IMR-90 (cell line): ENCODE results near the gene RGMB. TPM values are rescaled to one million over a fixed set of nuclear protein-coding genes. Genes with fewer than 3 reads are reported as not detected.

ENCODE experiments used
- ATAC-seq: fragments of 200-7000 bp; cut with Tn5 transposase; 2 replicates; pipeline ENCODE4 v1.9.1; 2020; ENCODE audit warnings: low read depth, mild to moderate bottlenecking, moderate library complexity
- BruUV-seq: library from RNA; stranded (reverse); fragments of 400-500 nt; replicated peaks from 2 replicates; lab custom pipeline; 2021; lab: Mats Ljungman, UMichigan
- CTCF ChIA-PET: fragments of 300-600 bp; formaldehyde crosslinking; extraction: SDS; loops from one replicate; lab custom pipeline; 2021; ENCODE audit warnings: antibody characterized with exemption; lab: Yijun Ruan, JAX
- POLR2A ChIA-PET: fragments of 300-600 bp; sonication (Branson Sonifier 250); formaldehyde crosslinking; loops from one replicate; lab custom pipeline; 2022; ENCODE audit warnings: antibody characterized with exemption; ENCODE audit not compliant: unreplicated experiment; lab: Charles Lee
- DNase-seq: peaks from one replicate; pipeline ENCODE4 v3.0.0; 2013
- H2AFZ ChIP-seq: replicated peaks from 2 replicates; pipeline ENCODE3; 2013; ENCODE audit warnings: low read length, mild to moderate bottlenecking; ENCODE audit not compliant: poor library complexity
- H2AK5ac ChIP-seq: 2 replicates; pipeline ENCODE4 v1.6.1; 2013; ENCODE audit warnings: low read depth, low read length, inconsistent platforms
- H2AK9ac ChIP-seq: replicated peaks from 2 replicates; pipeline ENCODE3; 2013; ENCODE audit warnings: mild to moderate bottlenecking, low read depth, low read length, moderate library complexity; ENCODE audit not compliant: poor library complexity
- H2BK120ac ChIP-seq: 2 replicates; pipeline ENCODE4 v1.6.1; 2013; ENCODE audit warnings: low read depth, low read length, inconsistent platforms
- H2BK15ac ChIP-seq: 3 replicates; pipeline ENCODE4 v1.6.1; 2013; ENCODE audit warnings: low read depth, low read length, inconsistent platforms
- H2BK20ac ChIP-seq: 2 replicates; pipeline ENCODE4 v1.6.1; 2013; ENCODE audit warnings: low read depth, mild to moderate bottlenecking, inconsistent platforms, low read length, moderate library complexity
- H2BK5ac ChIP-seq: 2 replicates; pipeline ENCODE4 v1.6.1; 2013; ENCODE audit warnings: mild to moderate bottlenecking, low read depth, low read length, inconsistent platforms; ENCODE audit not compliant: poor library complexity, severe bottlenecking
- H3K14ac ChIP-seq: replicated peaks from 2 replicates; pipeline ENCODE4 v1.6.1; 2013; ENCODE audit warnings: low read depth, low read length, inconsistent platforms
- H3K18ac ChIP-seq: 2 replicates; pipeline ENCODE4 v1.6.1; 2013; ENCODE audit warnings: low read depth, low read length, control low read depth
- H3K23ac ChIP-seq: 2 replicates; pipeline ENCODE4 v1.6.1; 2013; ENCODE audit warnings: low read depth, low read length, inconsistent platforms
- H3K27ac ChIP-seq: 2 replicates; pipeline ENCODE4 v1.5.1; 2013; ENCODE audit warnings: mild to moderate bottlenecking, control low read depth, low read length; ENCODE audit not compliant: insufficient read depth
- H3K27me3 ChIP-seq: 2 replicates; pipeline ENCODE4 v1.6.1; 2013; ENCODE audit warnings: low read length; ENCODE audit not compliant: control insufficient read depth, insufficient read depth
- H3K36me3 ChIP-seq: 2 replicates; pipeline ENCODE4 v1.6.1; 2013; ENCODE audit warnings: low read length, mixed read lengths; ENCODE audit not compliant: control insufficient read depth, insufficient read depth
- H3K4ac ChIP-seq: 2 replicates; pipeline ENCODE4 v1.6.1; 2013; ENCODE audit warnings: low read depth, low read length, inconsistent platforms
- H3K4me1 ChIP-seq: 2 replicates; pipeline ENCODE4 v1.6.1; 2013; ENCODE audit warnings: low read length, mixed read lengths; ENCODE audit not compliant: control insufficient read depth, insufficient read depth
- H3K4me2 ChIP-seq: 2 replicates; pipeline ENCODE4 v1.6.1; 2013; ENCODE audit warnings: low read depth, mild to moderate bottlenecking, control low read depth, low read length, moderate library complexity
- H3K4me3 ChIP-seq: 2 replicates; pipeline ENCODE4 v1.5.1; 2013; ENCODE audit warnings: low read depth, mild to moderate bottlenecking, control low read depth, low read length, moderate library complexity; ENCODE audit not compliant: insufficient read depth
- H3K56ac ChIP-seq: 2 replicates; pipeline ENCODE4 v1.6.1; 2013; ENCODE audit warnings: low read length, inconsistent platforms; ENCODE audit not compliant: insufficient read depth; ENCODE audit errors: extremely low read depth
- H3K79me1 ChIP-seq, 2 experiments: 2 replicates each; pipeline ENCODE4 v1.6.1; 2013; ENCODE audit warnings: low read length in 2 of 2, inconsistent platforms in 1 of 2, low read depth in 1 of 2
- H3K9ac ChIP-seq: 2 replicates; pipeline ENCODE4 v1.6.1; 2013; ENCODE audit warnings: low read depth, low read length, control low read depth
- H3K9me1 ChIP-seq: 2 replicates; pipeline ENCODE4 v1.6.1; 2013; ENCODE audit warnings: low read length, inconsistent platforms; ENCODE audit not compliant: insufficient read depth
- H3K9me3 ChIP-seq: 2 replicates; pipeline ENCODE4 v1.6.1; 2013; ENCODE audit warnings: low read length; ENCODE audit not compliant: control insufficient read depth, insufficient read depth
- H4K20me1 ChIP-seq: 2 replicates; pipeline ENCODE4 v1.6.1; 2013; ENCODE audit warnings: low read length, inconsistent platforms; ENCODE audit not compliant: insufficient read depth
- H4K5ac ChIP-seq: 2 replicates; pipeline ENCODE4 v1.6.1; 2013; ENCODE audit warnings: mild to moderate bottlenecking, low read depth, low read length, control low read depth
- H4K8ac ChIP-seq, 2 experiments: 2 replicates each; pipeline ENCODE4 v1.6.1; 2013; ENCODE audit warnings: low read depth in 2 of 2, low read length in 2 of 2, control low read depth in 1 of 2, inconsistent platforms in 1 of 2
- H4K91ac ChIP-seq: 2 replicates; pipeline ENCODE4 v1.6.1; 2013; ENCODE audit warnings: low read depth, low read length, inconsistent platforms; ENCODE audit not compliant: insufficient read depth
- FOS ChIP-seq: fragments of 150-350 bp; IDR thresholded peaks from 2 replicates; pipeline ENCODE4 v1.6.1; 2016; ENCODE audit warnings: low read depth, low read length
- WGBS, 2 experiments: methylation state at CpG; one replicate each; pipeline versions ENCODE4 v1.1.5 to v1.1.7; 2013; ENCODE audit warnings: missing lambda C conversion rate in 2 of 2; ENCODE audit not compliant: insufficient read length in 1 of 2; ENCODE audit errors: extremely low coverage in 2 of 2; 5-methylcytosine and 5-hydroxymethylcytosine counted together
- dilution Hi-C: fragments of 300-500 bp; cut with HindIII; formaldehyde crosslinking; loops from one replicate; pipeline ENCODE4 v1.14.3; 2018; ENCODE audit warnings: low sequenced_read_pairs; ENCODE audit not compliant: unreplicated experiment
- in situ Hi-C: fragments of 300-500 bp; cut with MboI; formaldehyde crosslinking; loops from 3 replicates; pipeline ENCODE4 v1.14.3; 2019; ENCODE audit warnings: low sequenced_read_pairs, inconsistent platforms, mixed read lengths
- intact Hi-C: fragments of 100-400 bp; cut with micrococcal nuclease; formaldehyde crosslinking; loops from 2 replicates; pipeline ENCODE4 v1.10.0; 2022
- polyA plus RNA-seq, 3 experiments: library from polyadenylated mRNA; depleted of rRNA; stranded (reverse); fragments of >200 nt; gene quantifications; 2 replicates each; pipeline ENCODE4 v1.2.3, GENCODE V29; 2012; ENCODE audit warnings: low replicate concordance in 1 of 3
- total RNA-seq: library from RNA; depleted of rRNA; stranded (reverse); fragments of >200 nt; gene quantifications from 2 replicates; pipeline ENCODE4 v1.2.3, GENCODE V29; 2012

The RGMB gene
- total and polyA plus RNA-seq, 2 of the 4 experiments (the other 2 are of a cell fraction), result 74.4 to 129 TPM

DNA sequence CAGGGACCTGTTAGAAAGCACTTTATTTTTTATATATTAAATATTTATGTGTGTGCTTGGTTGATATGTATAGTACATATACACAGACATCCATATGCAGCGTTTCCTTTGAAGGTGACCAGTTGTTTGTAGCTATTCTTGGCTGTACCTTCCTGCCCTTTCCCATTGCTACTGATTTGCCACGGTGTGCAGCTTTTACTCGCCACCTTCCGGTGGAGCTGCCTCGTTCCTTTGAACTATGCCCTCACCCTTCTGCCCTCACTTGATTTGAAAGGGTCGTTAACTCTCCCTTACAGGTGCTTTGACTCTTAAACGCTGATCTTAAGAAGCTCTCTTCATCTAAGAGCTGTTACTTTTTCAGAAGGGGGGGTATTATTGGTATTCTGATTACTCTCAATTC, 20.5 kb downstream of the RGMB start:
- no peak overlapping the region for H3K56ac ChIP-seq
- no TSS peak for BruUV-seq
- in situ Hi-C loops (loop anchor here (25.0 kb wide), 1 partner anchor 1257 kb away; no protein-coding TSS in a partner anchor), dilution Hi-C loops (no loop called here), intact Hi-C loops (no loop called here)
- H4K20me1 ChIP-seq, result peaks cover 84% of the 10 kb centered on the region
- no peak overlapping the region for H2AK5ac ChIP-seq
- H3K23ac ChIP-seq, result no peak overlapping the region
- POLR2A ChIA-PET, result no interaction called here
- H4K8ac ChIP-seq, result no peak overlapping the region; a peak in 1 of 4 replicates
- H3K36me3 ChIP-seq, result peaks cover 17% of the 10 kb centered on the region
- DNase-seq (no peak), ATAC-seq (no peak)
- CTCF ChIA-PET, result no interaction called here
- H3K79me1 ChIP-seq, result peaks cover 20 to 61% of the 10 kb centered on the region in 2 experiments
- H3K18ac ChIP-seq, result no peak overlapping the region
- no peak overlapping the region for H3K4me2 ChIP-seq
- H3K4me3 ChIP-seq, result no peak overlapping the region
- H2BK5ac ChIP-seq, result no peak overlapping the region
- no peak overlapping the region for H2BK120ac ChIP-seq
- no peaks in the 10 kb centered on the region for H3K9me3 ChIP-seq
- WGBS, 2 experiments, result 71% methylated on average over 4 of the region's 7 CpGs; no CpG with 5 or more reads in 1 of the 2 experiments
- H3K9ac ChIP-seq, result no peak overlapping the region
- H4K5ac ChIP-seq, result no peak overlapping the region
- H3K9me1 ChIP-seq, result peaks cover 17% of the 10 kb centered on the region
- no peak overlapping the region for H3K14ac ChIP-seq
- H3K27ac ChIP-seq, result no peak overlapping the region
- H2AK9ac ChIP-seq, result no peak overlapping the region
- no peaks in the 10 kb centered on the region for H3K27me3 ChIP-seq
- no peak overlapping the region for H2BK20ac ChIP-seq
- H2BK15ac ChIP-seq, result no peak overlapping the region
- no peak overlapping the region for H4K91ac ChIP-seq
- H3K4ac ChIP-seq, result no peak overlapping the region
- TF ChIP-seq FOS, result no peak
- H3K4me1 ChIP-seq, result no peaks in the 10 kb centered on the region; the same call in 1 of the 2 replicates
- H2AFZ ChIP-seq, result no peak overlapping the region
